H9 (cell line): ENCODE measurements around the gene ESPNL. TPM values are rescaled to one million over a fixed set of nuclear protein-coding genes. Genes with fewer than 3 reads are reported as not detected.

Experiments
- DNase-seq: peaks from one replicate; pipeline ENCODE4 v3.0.0-alpha.2; 2017
- H2AFZ ChIP-seq: one replicate; pipeline ENCODE4 v1.6.1; 2013; ENCODE audit warnings: mild to moderate bottlenecking, low read length, control low read depth, moderate library complexity
- H2AK5ac ChIP-seq: 2 replicates; pipeline ENCODE4 v1.6.1; 2013; ENCODE audit warnings: low read length, control low read depth, mixed read lengths; ENCODE audit not compliant: insufficient read length
- H2BK120ac ChIP-seq: one replicate; pipeline ENCODE4 v1.6.1; 2013; ENCODE audit warnings: low read depth, mild to moderate bottlenecking, low read length, control low read depth, inconsistent platforms; ENCODE audit not compliant: poor library complexity, severe bottlenecking
- H2BK12ac ChIP-seq: 2 replicates; pipeline ENCODE4 v1.6.1; 2013; ENCODE audit warnings: low read length, control low read depth, mixed read lengths, low read depth; ENCODE audit not compliant: insufficient read length
- H2BK15ac ChIP-seq: 2 replicates; pipeline ENCODE4 v1.6.1; 2013; ENCODE audit warnings: low read depth, low read length, control low read depth
- H2BK20ac ChIP-seq: one replicate; pipeline ENCODE4 v1.6.1; 2013; ENCODE audit warnings: low read depth, mild to moderate bottlenecking, low read length, control low read depth, inconsistent platforms; ENCODE audit not compliant: poor library complexity, severe bottlenecking
- H2BK5ac ChIP-seq: 2 replicates; pipeline ENCODE4 v1.6.1; 2013; ENCODE audit warnings: low read length, control low read depth, mixed read lengths; ENCODE audit not compliant: insufficient read length
- H3K14ac ChIP-seq: 2 replicates; pipeline ENCODE4 v1.6.1; 2013; ENCODE audit warnings: low read length, control low read depth; ENCODE audit not compliant: insufficient read depth
- H3K18ac ChIP-seq: 2 replicates; pipeline ENCODE4 v1.6.1; 2013; ENCODE audit warnings: low read depth, mild to moderate bottlenecking, mixed read lengths, low read length, control low read depth; ENCODE audit not compliant: insufficient read length
- H3K23ac ChIP-seq: 2 replicates; pipeline ENCODE4 v1.6.1; 2013; ENCODE audit warnings: low read length, control low read depth, mixed read lengths, low read depth; ENCODE audit not compliant: insufficient read length
- H3K23me2 ChIP-seq: 2 replicates; pipeline ENCODE4 v1.6.1; 2013; ENCODE audit warnings: low read depth, mild to moderate bottlenecking, mixed read lengths, low read length, control low read depth; ENCODE audit not compliant: insufficient read length, poor library complexity, severe bottlenecking
- H3K27ac ChIP-seq: 2 replicates; pipeline ENCODE4 v1.5.1; 2013; ENCODE audit warnings: low read length, control low read depth, mixed read lengths, low read depth; ENCODE audit not compliant: insufficient read length
- H3K27me3 ChIP-seq: 2 replicates; pipeline ENCODE4 v1.6.1; 2013; ENCODE audit warnings: low read length, control low read depth, inconsistent platforms; ENCODE audit not compliant: insufficient read depth
- H3K4ac ChIP-seq: 2 replicates; pipeline ENCODE4 v1.6.1; 2013; ENCODE audit warnings: low read depth, mild to moderate bottlenecking, control low read depth, inconsistent platforms, low read length, moderate library complexity
- H3K4me1 ChIP-seq: 2 replicates; pipeline ENCODE4 v1.6.1; 2013; ENCODE audit warnings: low read length, control low read depth, inconsistent platforms; ENCODE audit not compliant: insufficient read depth
- H3K4me2 ChIP-seq: 2 replicates; pipeline ENCODE4 v1.6.1; 2013; ENCODE audit warnings: low read length, control low read depth, mixed read lengths; ENCODE audit not compliant: insufficient read length, insufficient read depth
- H3K56ac ChIP-seq: 2 replicates; pipeline ENCODE4 v1.6.1; 2013; ENCODE audit warnings: low read depth, mild to moderate bottlenecking, mixed read lengths, low read length, control low read depth; ENCODE audit not compliant: insufficient read length
- H3K79me1 ChIP-seq: 2 replicates; pipeline ENCODE4 v1.6.1; 2013; ENCODE audit warnings: low read depth, mild to moderate bottlenecking, moderate library complexity, low read length, control low read depth, inconsistent platforms; ENCODE audit not compliant: insufficient read depth, poor library complexity, severe bottlenecking
- H3K79me2 ChIP-seq: 2 replicates; pipeline ENCODE4 v1.6.1; 2013; ENCODE audit warnings: low read length, control low read depth, inconsistent platforms; ENCODE audit not compliant: insufficient read depth
- H3K9ac ChIP-seq: 2 replicates; pipeline ENCODE4 v1.6.1; 2013; ENCODE audit warnings: low read length, control low read depth, mixed read lengths; ENCODE audit not compliant: insufficient read length; ENCODE audit errors: extremely low read depth
- H3K9me3 ChIP-seq: one replicate; pipeline ENCODE4 v1.6.1; 2013; ENCODE audit warnings: low read depth, low read length, inconsistent platforms; ENCODE audit not compliant: control insufficient read depth
- H3T11ph ChIP-seq: one replicate; pipeline ENCODE4 v1.6.1; 2013; ENCODE audit warnings: mild to moderate bottlenecking, low read length, control low read depth, inconsistent platforms
- H4K20me1 ChIP-seq: one replicate; pipeline ENCODE4 v1.6.1; 2013; ENCODE audit not compliant: control insufficient read depth, insufficient read length, insufficient read depth
- H4K5ac ChIP-seq: 2 replicates; pipeline ENCODE4 v1.6.1; 2013; ENCODE audit warnings: low read depth, mild to moderate bottlenecking, mixed read lengths, low read length, control low read depth; ENCODE audit not compliant: insufficient read length
- H4K8ac ChIP-seq: replicated peaks from 2 replicates; pipeline ENCODE4 v1.6.1; 2013; ENCODE audit warnings: low read length, control low read depth, mixed read lengths, low read depth; ENCODE audit not compliant: insufficient read length
- H4K91ac ChIP-seq: 2 replicates; pipeline ENCODE4 v1.6.1; 2013; ENCODE audit warnings: low read depth, mild to moderate bottlenecking, moderate library complexity, mixed read lengths, low read length, control low read depth; ENCODE audit not compliant: insufficient read length
- H3K27ac Mint-ChIP-seq, 3 experiments: 2 replicates in 2 of 3; 3 replicates in 1 of 3; pipeline ENCODE4 v1.8.0; 2020 to 2021; ENCODE audit warnings: mixed read lengths in 3 of 3, mild to moderate bottlenecking in 1 of 3, moderate library complexity in 1 of 3
- H3K27me3 Mint-ChIP-seq: 2 replicates; pipeline ENCODE4 v1.8.0; 2021; ENCODE audit warnings: low read depth, mild to moderate bottlenecking, moderate library complexity, mixed read lengths
- H3K36me3 Mint-ChIP-seq, 3 experiments: 2 replicates in 2 of 3; 3 replicates in 1 of 3; pipeline ENCODE4 v1.8.0; 2020 to 2021; ENCODE audit warnings: low read depth in 3 of 3, mixed read lengths in 3 of 3; ENCODE audit not compliant: insufficient read depth in 1 of 3
- H3K4me1 Mint-ChIP-seq, 2 experiments: 2 replicates each; pipeline ENCODE4 v1.8.0; 2020; ENCODE audit warnings: mixed read lengths in 2 of 2
- H3K4me3 Mint-ChIP-seq, 2 experiments: 2 replicates in 1 of 2; 3 replicates in 1 of 2; pipeline ENCODE4 v1.8.0; 2020 to 2021; ENCODE audit warnings: mild to moderate bottlenecking in 2 of 2, mixed read lengths in 2 of 2, moderate library complexity in 1 of 2
- H3K9me3 Mint-ChIP-seq, 2 experiments: 2 replicates in 1 of 2; 3 replicates in 1 of 2; pipeline ENCODE4 v1.8.0; 2020; ENCODE audit warnings: mild to moderate bottlenecking in 2 of 2, mixed read lengths in 2 of 2, moderate library complexity in 1 of 2
- WGBS: extraction: QIAGEN DNeasy Blood & Tissue Kit; methylation state at CpG from one replicate; pipeline ENCODE4 v1.1.7; 2013; ENCODE audit warnings: missing lambda C conversion rate, low lambda C conversion rate, mixed read lengths; ENCODE audit not compliant: insufficient read length; ENCODE audit errors: extremely low coverage; 5-methylcytosine and 5-hydroxymethylcytosine counted together
- total RNA-seq: library from RNA; stranded (reverse); gene quantifications from 2 replicates; pipeline ENCODE4 v1.2.1, GENCODE V29; 2021
- TF ChIP-seq, protein P1 (sequence below): fragments of 200-600 bp; sonication (generic); conservative IDR thresholded peaks from 3 replicates; pipeline ENCODE4 v1.8.0; 2021; ENCODE audit warnings: antibody characterized with exemption, mild to moderate bottlenecking

ESPNL gene
- total RNA-seq, 1 experiment from 2014 or later = 0.17 TPM

DNA sequence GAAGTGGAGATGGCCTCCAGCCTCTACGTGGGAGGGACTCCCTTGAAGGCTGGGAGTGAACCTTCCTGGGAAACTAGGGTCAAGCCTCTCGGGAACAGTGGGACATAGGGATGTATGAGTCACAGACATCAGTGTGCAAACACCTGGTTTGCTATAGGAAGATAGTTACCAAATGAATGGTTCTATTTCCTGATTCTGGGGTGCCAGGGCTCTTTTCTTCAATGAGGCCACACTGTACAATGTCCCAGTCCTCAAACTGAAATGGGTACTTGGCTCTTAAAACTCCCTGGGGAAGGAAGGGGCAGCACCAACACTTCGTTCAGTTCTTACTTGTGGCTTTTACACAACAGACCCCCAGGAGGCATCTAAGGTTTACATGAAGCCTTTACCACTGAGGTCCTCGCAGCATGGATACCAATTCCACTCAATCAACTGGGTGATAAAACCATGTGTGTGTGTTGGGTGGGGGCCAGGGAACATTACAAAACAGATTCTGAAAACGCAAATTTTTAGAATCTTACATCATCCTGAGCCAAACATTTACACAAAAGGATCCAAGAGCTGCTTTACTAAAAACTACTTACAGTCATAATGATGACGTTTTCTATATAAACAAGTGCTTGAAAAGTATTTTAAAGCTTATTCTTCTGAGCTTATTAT is 69.0 kb downstream of the ESPNL start:
- no peak overlapping the region for H3K23ac ChIP-seq
- no peak overlapping the region for H3K27ac ChIP-seq
- no CpG with 5 or more reads among the region's 6 CpGs for WGBS

More for the DNA sequence above, 69.0 kb downstream of the ESPNL start:
- Histone ChIP-seq H2BK12ac (no peak overlapping the region), H3K18ac (no peak overlapping the region), H3K9me3 (no peaks in the 10 kb centered on the region), H2AFZ (no peak overlapping the region), H2BK15ac (no peak overlapping the region), H3K56ac (no peak overlapping the region), H2AK5ac (no peak overlapping the region), H2BK5ac (no peak overlapping the region), H4K20me1 (no peaks in the 10 kb centered on the region), H3K4ac (no peak overlapping the region), H3K4me1 (no peaks in the 10 kb centered on the region), H2BK20ac (no peak overlapping the region), H3K4me2 (no peak overlapping the region), H4K91ac (no peak overlapping the region), H3K79me2 (no peaks in the 10 kb centered on the region), H3K27me3 (peaks cover 2% of the 10 kb centered on the region; the same call in 1 of the 2 replicates), H3K9ac (no peak overlapping the region), H3T11ph (no peak overlapping the region), H4K5ac (no peak overlapping the region), H3K23me2 (no peaks in the 10 kb centered on the region), H3K14ac (no peak overlapping the region), H4K8ac (no peak overlapping the region), H3K79me1 (no peaks in the 10 kb centered on the region), H2BK120ac (no peak overlapping the region)
- no peak overlapping the region for H3K4me3 Mint-ChIP-seq
- H3K4me1 Mint-ChIP-seq = no peaks in the 10 kb centered on the region
- peaks cover 16 to 46% (median 35%) of the 10 kb centered on the region in 3 experiments for H3K36me3 Mint-ChIP-seq
- no peak for DNase-seq
- H3K9me3 Mint-ChIP-seq = peaks cover 0 to 4% of the 10 kb centered on the region in 2 experiments; a peak in 1 of 5 replicates
- no peak overlapping the region; a peak in 1 of 7 replicates for H3K27ac Mint-ChIP-seq
- H3K27me3 Mint-ChIP-seq = peaks cover 18% of the 10 kb centered on the region
- TF ChIP-seq, protein P1, sequence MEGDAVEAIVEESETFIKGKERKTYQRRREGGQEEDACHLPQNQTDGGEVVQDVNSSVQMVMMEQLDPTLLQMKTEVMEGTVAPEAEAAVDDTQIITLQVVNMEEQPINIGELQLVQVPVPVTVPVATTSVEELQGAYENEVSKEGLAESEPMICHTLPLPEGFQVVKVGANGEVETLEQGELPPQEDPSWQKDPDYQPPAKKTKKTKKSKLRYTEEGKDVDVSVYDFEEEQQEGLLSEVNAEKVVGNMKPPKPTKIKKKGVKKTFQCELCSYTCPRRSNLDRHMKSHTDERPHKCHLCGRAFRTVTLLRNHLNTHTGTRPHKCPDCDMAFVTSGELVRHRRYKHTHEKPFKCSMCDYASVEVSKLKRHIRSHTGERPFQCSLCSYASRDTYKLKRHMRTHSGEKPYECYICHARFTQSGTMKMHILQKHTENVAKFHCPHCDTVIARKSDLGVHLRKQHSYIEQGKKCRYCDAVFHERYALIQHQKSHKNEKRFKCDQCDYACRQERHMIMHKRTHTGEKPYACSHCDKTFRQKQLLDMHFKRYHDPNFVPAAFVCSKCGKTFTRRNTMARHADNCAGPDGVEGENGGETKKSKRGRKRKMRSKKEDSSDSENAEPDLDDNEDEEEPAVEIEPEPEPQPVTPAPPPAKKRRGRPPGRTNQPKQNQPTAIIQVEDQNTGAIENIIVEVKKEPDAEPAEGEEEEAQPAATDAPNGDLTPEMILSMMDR = no peak
